Transverse colon (tissue), 4 donors: ENCODE measurements around the gene SPTBN5. TPM values are rescaled to one million over a fixed set of nuclear protein-coding genes. Genes with fewer than 3 reads are reported as not detected.

Experiments
- DNase-seq: peaks from one replicate; pipeline ENCODE4 v3.0.0-alpha.2; 2019
- H3K27ac ChIP-seq, 4 donors: fragments of 200-600 bp; sonication (generic); 2 replicates each; pipeline ENCODE4 v1.5.1; 2016 to 2018; ENCODE audit warnings: inconsistent platforms in 4 of 4
- H3K27me3 ChIP-seq: fragments of 200-600 bp; sonication (generic); 2 replicates; pipeline ENCODE4 v1.5.1; 2017; ENCODE audit warnings: inconsistent platforms
- H3K36me3 ChIP-seq, 4 donors: fragments of 200-600 bp; sonication (generic); 2 replicates each; pipeline ENCODE4 v1.5.1; 2017 to 2019; ENCODE audit warnings: inconsistent platforms in 4 of 4
- H3K4me1 ChIP-seq, 4 donors: fragments of 200-600 bp; sonication (generic); 2 replicates each; pipeline ENCODE4 v1.5.1; 2017 to 2020; ENCODE audit warnings: inconsistent platforms in 4 of 4
- H3K4me3 ChIP-seq, 4 donors: fragments of 200-600 bp; sonication (generic); 1 replicate in 1 of 4; 2 replicates in 3 of 4; pipeline versions ENCODE4 v1.5.1 to v1.6.1; 2017 to 2019; ENCODE audit warnings: inconsistent platforms in 4 of 4
- H3K9me3 ChIP-seq, 2 donors: fragments of 200-600 bp; sonication (generic); 2 replicates each; pipeline ENCODE4 v1.5.1; 2017 to 2019; ENCODE audit warnings: inconsistent platforms in 2 of 2
- EP300 ChIP-seq: sonication (generic); formaldehyde crosslinking; IDR thresholded peaks from one replicate; pipeline ENCODE4 v1.6.1; 2017; ENCODE audit warnings: antibody characterized with exemption, low read depth
- POLR2A ChIP-seq: fragments of 450-650 bp; IDR thresholded peaks from one replicate; pipeline ENCODE4 v1.6.1; 2016; ENCODE audit warnings: antibody characterized with exemption, mild to moderate bottlenecking, moderate library complexity
- POLR2AphosphoS5 ChIP-seq, 3 donors: sonication (generic); formaldehyde crosslinking; IDR thresholded peaks; one replicate each; pipeline ENCODE4 v1.6.1; 2016; ENCODE audit warnings: antibody characterized with exemption in 3 of 3
- WGBS, 2 donors: methylation state at CpG; one replicate each; pipeline ENCODE4 v1.1.5; 2018; ENCODE audit warnings: low coverage in 1 of 2; 5-methylcytosine and 5-hydroxymethylcytosine counted together
- in situ Hi-C, 4 donors: fragments of 200-750 bp; cut with MboI; loops; one replicate each; pipeline versions ENCODE4 v1.15.0 to v1.15.1; 2017; ENCODE audit warnings: low sequenced_read_pairs in 3 of 4, low pct_ligation_motif_present in 1 of 4, low pct_unique_long_range_greater_than_20kb in 1 of 4
- intact Hi-C: fragments of 100-400 bp; cut with DNase I; formaldehyde crosslinking; loops from one replicate; pipeline ENCODE4 v1.15.1; 2023; ENCODE audit warnings: low total_unique reads
- total RNA-seq, 4 donors: library from RNA; depleted of rRNA; stranded (reverse); fragments of >200 nt; gene quantifications; one replicate each; pipeline ENCODE4 v1.1.0, GENCODE V29; 2016
- TF ChIP-seq, protein P1 (sequence below), 5 experiments: fragments of 200-600 bp in 3 of 5; fragments of 450-650 bp in 2 of 5; sonication (generic) in 3 of 5; IDR thresholded peaks; 1 replicate in 2 of 5; 2 replicates in 3 of 5; pipeline ENCODE4 v1.5.1; 2016 to 2017; ENCODE audit warnings: antibody characterized with exemption in 5 of 5, inconsistent platforms in 3 of 5, mild to moderate bottlenecking in 2 of 5, moderate library complexity in 1 of 5

SPTBN5 gene
- total RNA-seq, 4 donors from 2014 or later: 0.16 to 8.0 (median 1.1) TPM

DNA sequence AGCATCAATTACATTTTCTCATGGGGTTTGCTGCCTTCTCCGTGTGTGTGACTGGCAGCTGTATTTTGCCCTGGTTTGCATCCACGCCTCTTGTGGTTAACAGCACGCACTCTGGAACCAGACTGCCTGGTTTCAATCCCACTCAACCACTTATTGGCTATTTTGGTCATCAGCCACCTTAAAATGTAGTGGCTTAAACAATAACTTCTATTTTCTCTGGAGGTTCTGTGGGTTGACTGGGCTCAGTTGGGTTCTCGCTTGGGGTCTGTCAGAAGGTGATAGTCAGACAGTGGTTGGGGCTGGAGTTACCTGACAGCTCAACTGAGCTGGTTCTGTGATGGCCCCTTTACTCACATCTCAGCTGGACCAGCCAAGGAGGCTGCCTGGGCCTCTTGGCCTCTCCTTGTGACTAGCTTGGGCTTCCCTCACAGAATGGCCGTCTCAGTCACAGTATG lies 41.7 kb upstream of the SPTBN5 start:
- no peaks in the 10 kb centered on the region for H3K36me3 ChIP-seq
- H3K9me3 ChIP-seq: no peaks in the 10 kb centered on the region
- intact Hi-C loops (no loop called here), in situ Hi-C loops (no loop called here)
- 74 to 80% methylated on average over 1 to 5 of the region's 5 CpGs for WGBS, 2 donors
- H3K4me3 ChIP-seq: no peak overlapping the region
- H3K27ac ChIP-seq: peak overlapping the region; percentile 35 to 71 (median 54)
- no peaks in the 10 kb centered on the region for H3K27me3 ChIP-seq
- peaks cover 11 to 58% (median 27%) of the 10 kb centered on the region in 4 donors for H3K4me1 ChIP-seq
- DNase-seq: no peak
- TF ChIP-seq, protein P1, sequence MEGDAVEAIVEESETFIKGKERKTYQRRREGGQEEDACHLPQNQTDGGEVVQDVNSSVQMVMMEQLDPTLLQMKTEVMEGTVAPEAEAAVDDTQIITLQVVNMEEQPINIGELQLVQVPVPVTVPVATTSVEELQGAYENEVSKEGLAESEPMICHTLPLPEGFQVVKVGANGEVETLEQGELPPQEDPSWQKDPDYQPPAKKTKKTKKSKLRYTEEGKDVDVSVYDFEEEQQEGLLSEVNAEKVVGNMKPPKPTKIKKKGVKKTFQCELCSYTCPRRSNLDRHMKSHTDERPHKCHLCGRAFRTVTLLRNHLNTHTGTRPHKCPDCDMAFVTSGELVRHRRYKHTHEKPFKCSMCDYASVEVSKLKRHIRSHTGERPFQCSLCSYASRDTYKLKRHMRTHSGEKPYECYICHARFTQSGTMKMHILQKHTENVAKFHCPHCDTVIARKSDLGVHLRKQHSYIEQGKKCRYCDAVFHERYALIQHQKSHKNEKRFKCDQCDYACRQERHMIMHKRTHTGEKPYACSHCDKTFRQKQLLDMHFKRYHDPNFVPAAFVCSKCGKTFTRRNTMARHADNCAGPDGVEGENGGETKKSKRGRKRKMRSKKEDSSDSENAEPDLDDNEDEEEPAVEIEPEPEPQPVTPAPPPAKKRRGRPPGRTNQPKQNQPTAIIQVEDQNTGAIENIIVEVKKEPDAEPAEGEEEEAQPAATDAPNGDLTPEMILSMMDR (IDR thresholded peaks at IDR 0.05): no peak

DNA sequence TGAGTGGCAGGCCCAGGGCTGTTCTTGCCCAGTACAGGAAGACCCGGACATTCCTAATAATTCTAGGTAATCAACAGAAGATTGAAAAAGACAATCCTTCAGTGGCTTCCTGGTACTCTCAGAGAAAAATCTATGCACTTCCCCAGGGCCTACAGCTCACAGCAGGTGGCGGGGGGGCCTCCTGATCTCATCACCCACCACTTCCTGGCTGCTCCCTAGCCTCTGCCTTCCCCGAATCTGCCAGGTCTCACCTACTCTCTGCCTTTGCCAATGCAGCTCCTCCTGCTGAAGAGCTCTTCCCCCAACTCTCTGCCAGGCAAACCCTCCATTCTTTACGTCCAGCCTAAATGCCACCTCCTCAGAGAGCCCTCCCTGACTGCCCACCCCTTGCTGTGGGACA lies 41.0 kb upstream of the SPTBN5 start:
- 70 to 86% methylated on average over 1 to 4 of the region's 4 CpGs for WGBS, 2 donors
- Histone ChIP-seq H3K4me1 (peaks cover 16 to 65% (median 34%) of the 10 kb centered on the region in 4 donors), H3K4me3 (no peak overlapping the region), H3K27me3 (no peaks in the 10 kb centered on the region), H3K36me3 (no peaks in the 10 kb centered on the region), H3K27ac (peak overlapping the region; percentile 35 to 71 (median 71)), H3K9me3 (no peaks in the 10 kb centered on the region)
- in situ Hi-C loops (no loop called here), intact Hi-C loops (no loop called here)
- TF ChIP-seq POLR2A (no peak), POLR2AphosphoS5 (IDR thresholded peaks at IDR 0.05) (no peak), EP300 (no peak)
- TF ChIP-seq, protein P1 (IDR thresholded peaks at IDR 0.05): no peak
- DNase-seq: peak; percentile 61

DNA sequence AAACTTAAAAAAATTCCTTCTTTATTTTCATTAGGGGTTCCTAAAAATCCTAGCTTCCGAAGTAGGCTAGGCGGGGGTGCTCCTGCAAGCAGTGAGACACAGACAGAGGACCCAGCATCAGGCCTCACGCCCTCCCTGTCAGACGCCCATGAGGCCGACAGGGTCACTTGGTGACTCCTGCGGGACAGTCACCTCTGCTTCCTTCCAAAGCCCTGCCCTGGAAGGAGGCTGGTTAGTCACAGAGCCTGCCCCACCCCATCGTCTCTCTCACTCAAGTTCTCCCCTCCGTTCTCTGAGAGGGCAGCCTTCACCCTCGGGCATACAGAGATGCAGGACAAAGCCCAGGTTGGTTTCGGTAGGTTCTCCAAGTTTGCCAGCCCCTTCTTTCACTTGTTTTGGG lies 39.9 kb upstream of the SPTBN5 start:
- H3K27ac ChIP-seq: peak overlapping the region; percentile 28 to 71 (median 71)
- peaks cover 27 to 76% (median 45%) of the 10 kb centered on the region in 4 donors for H3K4me1 ChIP-seq
- no peak overlapping the region for H3K4me3 ChIP-seq
- H3K9me3 ChIP-seq: no peaks in the 10 kb centered on the region
- in situ Hi-C loops: no loop called here
- TF ChIP-seq, protein P1 (IDR thresholded peaks at IDR 0.05): no peak
- TF ChIP-seq POLR2A (no peak), EP300 (no peak), POLR2AphosphoS5 (IDR thresholded peaks at IDR 0.05) (no peak)
- no peaks in the 10 kb centered on the region for H3K36me3 ChIP-seq
- WGBS, 2 donors: 72% methylated on average over 10 of the region's 10 CpGs; no CpG with 5 or more reads in 1 of the 2 donors
- peak; percentile 57 for DNase-seq
- H3K27me3 ChIP-seq: no peaks in the 10 kb centered on the region
- intact Hi-C loops: no loop called here

DNA sequence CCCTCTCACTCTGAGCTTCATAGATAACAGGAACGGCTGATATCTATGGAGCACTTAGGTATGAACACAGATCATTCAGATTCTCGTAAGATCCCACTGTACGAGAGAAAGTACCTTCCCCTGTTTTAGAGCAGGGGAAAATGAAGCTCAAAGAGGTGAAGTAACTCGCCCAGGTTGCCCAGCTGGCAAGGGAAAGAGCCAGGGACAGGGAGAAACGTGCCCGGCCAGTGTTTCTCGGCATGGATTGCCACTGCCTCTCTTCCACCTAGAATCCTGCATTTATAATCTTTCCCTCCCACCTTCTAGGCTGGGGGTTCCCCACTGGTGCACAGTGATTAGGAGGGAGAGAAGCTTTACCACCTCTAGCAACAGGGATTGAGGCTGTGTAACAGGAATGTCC lies 39.5 kb upstream of the SPTBN5 start:
- H3K27ac ChIP-seq: peak overlapping the region in 3 of 4 donors; percentile 71
- no peak for DNase-seq
- WGBS, 2 donors: 87 to 96% methylated on average over 3 to 7 of the region's 7 CpGs
- no peaks in the 10 kb centered on the region for H3K36me3 ChIP-seq
- peaks cover 32 to 81% (median 49%) of the 10 kb centered on the region in 4 donors for H3K4me1 ChIP-seq
- intact Hi-C loops: no loop called here
- no peaks in the 10 kb centered on the region for H3K9me3 ChIP-seq
- H3K27me3 ChIP-seq: no peaks in the 10 kb centered on the region
- TF ChIP-seq, protein P1 (IDR thresholded peaks at IDR 0.05): no peak
- no peak for TF ChIP-seq POLR2AphosphoS5 (IDR thresholded peaks at IDR 0.05)
- in situ Hi-C loops: no loop called here
- H3K4me3 ChIP-seq: no peak overlapping the region
